Measurements from ENCODE around the gene AK4. TPM values are rescaled to one million over a fixed set of nuclear protein-coding genes. Genes with fewer than 3 reads are reported as not detected.

AK4 gene
- total and polyA plus RNA-seq, 2 of the 8 experiments (the other 6 are each of a cell fraction or from before 2014, with no cell fraction given), result 64.5 to 175 TPM

DNA sequence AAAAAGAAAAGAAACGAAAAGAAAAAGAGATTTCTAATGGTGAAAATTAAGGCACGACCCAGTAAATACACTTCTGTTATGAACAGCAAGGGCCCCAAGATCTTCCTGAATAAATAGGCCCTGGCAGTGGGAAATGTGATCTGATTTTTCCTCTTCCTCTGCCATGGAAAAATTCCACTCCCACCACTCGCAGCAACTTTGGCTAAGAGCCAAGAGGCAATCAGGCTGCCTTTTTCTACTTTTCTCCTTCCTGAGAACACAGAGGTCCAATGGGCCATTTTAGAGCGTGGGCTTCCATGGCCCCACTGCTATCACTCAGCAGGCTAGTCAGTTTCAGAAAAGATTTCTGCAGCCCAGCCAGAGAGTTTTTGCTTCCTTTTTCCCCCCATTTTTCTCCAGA, 33.7 kb upstream of the AK4 start (continued):
- TF ChIP-seq NRF1 (IDR thresholded peaks at IDR 0.05; ENCODE audit: low read depth, low read length) (no peak), FOSL1 (IDR thresholded peaks at IDR 0.05; ENCODE audit: insufficient read depth, low read depth, low read length) (no peak), RNF2 (IDR thresholded peaks at IDR 0.05; ENCODE audit: borderline replicate concordance, low read depth, low read length, missing control alignments, poor library complexity, severe bottlenecking) (no peak)
- TF ChIP-seq, protein P1, sequence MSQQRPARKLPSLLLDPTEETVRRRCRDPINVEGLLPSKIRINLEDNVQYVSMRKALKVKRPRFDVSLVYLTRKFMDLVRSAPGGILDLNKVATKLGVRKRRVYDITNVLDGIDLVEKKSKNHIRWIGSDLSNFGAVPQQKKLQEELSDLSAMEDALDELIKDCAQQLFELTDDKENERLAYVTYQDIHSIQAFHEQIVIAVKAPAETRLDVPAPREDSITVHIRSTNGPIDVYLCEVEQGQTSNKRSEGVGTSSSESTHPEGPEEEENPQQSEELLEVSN (IDR thresholded peaks at IDR 0.05), result no peak

All from H1 (cell line).